GM12801 (cell line): ENCODE results near the gene FBXO46.

ENCODE experiments used
- TF ChIP-seq, protein P1 (sequence below): IDR thresholded peaks from one replicate; pipeline ENCODE4 v1.5.1; 2011; ENCODE audit warnings: control low read depth; ENCODE audit not compliant: insufficient read length; ENCODE audit errors: extremely low read depth

Gene FBXO46

DNA sequence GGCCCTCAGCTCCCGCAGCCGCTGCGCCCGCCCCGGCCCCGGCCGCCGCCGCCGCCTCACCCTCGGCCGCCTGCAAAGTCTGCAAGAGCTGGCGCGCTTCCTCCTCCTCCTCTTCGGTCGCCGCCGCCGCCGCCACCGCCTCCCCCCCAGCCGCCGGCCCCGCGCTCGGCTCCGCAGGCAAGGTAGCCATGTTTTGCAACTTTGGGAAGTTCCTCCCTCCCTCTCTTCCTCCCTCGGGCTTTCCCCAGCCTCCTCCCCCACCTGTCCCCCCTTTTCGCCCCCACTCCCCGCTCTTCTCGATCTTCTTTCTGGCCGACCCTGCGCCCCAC lies 37.9 kb upstream of the FBXO46 start:
- TF ChIP-seq, protein P1, sequence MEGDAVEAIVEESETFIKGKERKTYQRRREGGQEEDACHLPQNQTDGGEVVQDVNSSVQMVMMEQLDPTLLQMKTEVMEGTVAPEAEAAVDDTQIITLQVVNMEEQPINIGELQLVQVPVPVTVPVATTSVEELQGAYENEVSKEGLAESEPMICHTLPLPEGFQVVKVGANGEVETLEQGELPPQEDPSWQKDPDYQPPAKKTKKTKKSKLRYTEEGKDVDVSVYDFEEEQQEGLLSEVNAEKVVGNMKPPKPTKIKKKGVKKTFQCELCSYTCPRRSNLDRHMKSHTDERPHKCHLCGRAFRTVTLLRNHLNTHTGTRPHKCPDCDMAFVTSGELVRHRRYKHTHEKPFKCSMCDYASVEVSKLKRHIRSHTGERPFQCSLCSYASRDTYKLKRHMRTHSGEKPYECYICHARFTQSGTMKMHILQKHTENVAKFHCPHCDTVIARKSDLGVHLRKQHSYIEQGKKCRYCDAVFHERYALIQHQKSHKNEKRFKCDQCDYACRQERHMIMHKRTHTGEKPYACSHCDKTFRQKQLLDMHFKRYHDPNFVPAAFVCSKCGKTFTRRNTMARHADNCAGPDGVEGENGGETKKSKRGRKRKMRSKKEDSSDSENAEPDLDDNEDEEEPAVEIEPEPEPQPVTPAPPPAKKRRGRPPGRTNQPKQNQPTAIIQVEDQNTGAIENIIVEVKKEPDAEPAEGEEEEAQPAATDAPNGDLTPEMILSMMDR = no peak

DNA sequence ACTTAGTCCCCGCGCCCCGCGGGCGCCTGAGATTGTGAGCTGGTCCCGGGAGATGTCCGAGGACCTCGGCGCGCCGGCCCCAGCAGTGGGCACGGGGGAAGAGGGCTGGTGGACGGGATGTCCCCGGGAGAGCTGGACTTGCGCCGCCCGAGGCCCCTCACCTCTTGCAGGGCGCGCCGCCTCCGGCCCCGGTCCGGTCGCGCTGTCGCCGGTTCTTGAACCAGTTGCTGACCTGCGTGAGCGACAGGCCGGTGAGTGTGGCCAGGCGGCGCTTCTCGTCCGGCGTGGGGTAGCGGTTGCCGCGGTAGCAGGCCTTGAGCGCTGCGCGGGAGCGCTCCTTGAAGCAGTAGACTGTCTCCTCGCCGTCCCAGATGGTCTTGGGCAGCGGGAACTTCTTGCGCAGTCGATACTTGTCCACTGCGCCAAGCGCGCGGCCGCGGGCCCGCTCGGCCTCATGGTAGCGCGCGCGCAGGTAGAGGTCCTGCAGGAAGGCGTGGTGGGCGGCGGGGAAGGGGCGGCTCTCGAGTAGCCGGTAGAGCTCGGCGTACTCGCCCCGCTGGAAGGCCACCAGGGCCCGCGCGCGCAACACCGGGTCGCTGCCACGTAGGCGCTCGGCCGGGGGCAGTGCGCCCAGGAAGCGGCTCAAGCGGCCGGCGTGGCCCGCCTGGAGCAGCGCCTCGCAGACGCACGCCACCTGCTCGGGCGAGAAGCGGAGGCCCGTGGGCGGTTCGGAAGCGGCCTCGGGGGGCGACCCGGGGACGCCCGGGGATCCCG lies 37.4 kb upstream of the FBXO46 start:
- TF ChIP-seq, protein P1 = no peak

DNA sequence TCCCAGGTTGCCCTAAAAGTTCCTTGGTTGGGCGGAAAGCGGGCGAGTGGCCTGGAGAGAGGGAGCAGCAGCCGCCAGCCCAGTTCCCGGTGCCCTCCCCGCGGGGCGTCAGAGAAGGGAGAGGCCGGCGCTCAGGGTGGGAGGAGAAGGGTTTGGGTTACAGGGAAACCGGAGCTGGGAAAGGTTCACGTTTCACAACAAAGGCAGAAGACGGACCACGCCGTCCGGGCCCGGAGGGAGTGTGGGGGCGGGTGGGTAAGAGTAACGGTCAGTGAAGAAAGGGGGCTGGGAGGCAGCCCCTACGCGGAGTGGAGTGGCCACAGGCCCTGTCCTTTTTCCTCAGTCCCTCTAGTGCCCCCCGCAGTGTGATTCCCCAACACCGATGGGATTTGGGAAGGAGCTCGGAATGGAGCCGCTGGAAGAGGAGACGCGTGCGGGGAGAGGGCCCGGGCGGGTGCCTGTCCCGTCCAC lies 36.7 kb upstream of the FBXO46 start:
- TF ChIP-seq, protein P1 = no peak

DNA sequence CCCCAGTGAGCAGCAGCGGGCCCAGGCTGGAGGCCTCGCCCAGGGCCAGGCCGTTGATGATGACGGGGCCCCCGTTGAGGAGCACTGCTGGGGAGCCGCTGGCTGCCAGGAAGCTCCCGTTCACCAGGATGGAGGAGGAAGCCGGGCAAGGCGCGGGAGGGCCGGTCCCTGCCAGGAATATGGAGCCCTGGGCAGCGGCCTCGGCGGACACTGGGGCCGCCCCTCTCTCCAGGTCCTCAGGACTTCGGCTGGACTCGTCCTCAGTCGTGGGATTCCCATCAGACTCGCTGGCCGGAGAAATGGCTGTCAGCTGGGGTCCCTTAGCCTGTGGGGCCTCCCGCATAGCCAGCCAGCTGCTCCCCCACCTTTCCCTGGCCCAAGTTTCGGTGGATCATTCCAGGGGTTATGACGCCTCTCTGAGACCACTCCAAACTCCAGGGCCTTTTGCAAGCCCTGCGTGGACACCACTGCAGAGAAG lies 36.2 kb upstream of the FBXO46 start:
- TF ChIP-seq, protein P1 = no peak

DNA sequence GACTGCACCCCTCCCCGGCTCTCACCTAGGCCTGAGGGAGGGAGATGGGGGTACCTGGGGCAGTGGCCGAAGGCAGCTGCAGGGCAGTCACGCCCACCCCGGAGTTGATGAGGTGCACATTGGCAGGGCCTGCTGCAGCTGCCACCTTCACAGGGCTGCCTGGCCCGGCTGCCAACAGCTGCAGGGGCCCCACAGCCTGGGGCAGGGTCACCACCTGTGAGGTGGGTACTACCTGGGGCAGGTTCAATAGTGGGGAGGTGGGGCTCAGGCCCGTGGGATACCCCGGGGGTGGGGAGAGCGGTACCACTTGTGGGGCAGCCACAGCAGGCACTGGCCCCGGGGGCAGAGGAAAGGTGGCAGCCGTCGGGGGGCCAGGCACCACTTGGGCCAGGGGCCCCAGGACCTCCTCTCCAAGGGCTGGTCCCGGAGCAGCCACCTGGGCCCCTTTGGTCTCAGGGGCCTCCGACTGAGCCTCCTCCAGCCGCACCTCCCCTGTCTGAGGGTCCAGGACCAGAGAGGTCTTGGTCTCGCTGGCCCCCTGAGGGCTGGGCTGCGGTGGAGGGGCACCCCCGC lies 35.7 kb upstream of the FBXO46 start:
- TF ChIP-seq, protein P1 = no peak

DNA sequence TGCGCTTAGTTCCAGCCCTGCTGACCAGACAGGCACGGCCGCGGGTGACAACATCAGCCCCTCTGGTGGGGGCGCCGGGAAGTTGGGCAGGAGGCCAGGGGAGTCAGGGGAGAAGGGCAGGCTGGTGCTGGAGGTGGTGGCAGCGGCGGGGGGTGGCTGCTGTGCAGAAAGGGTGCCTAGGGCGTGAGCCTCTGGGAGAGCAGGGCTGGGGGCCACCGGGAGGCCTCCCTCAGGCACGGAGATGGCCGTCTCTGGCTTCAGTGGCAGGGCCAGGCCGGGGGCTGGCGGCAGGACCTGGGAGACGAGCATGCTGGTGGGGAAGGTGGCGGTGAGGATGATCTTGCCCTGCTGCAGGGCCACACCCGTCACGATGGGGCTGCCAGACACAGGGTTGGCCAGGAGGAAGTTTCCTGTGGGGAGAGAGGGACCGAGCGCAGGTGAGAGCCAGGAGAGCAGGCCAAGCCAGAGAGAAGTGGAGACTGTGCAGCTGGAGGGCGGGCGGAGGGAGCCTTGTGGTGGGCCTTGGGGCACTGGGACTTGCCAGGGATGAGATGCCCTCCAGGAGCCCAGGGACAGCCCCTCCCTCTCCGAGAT lies 35.1 kb upstream of the FBXO46 start:
- TF ChIP-seq, protein P1 = no peak

DNA sequence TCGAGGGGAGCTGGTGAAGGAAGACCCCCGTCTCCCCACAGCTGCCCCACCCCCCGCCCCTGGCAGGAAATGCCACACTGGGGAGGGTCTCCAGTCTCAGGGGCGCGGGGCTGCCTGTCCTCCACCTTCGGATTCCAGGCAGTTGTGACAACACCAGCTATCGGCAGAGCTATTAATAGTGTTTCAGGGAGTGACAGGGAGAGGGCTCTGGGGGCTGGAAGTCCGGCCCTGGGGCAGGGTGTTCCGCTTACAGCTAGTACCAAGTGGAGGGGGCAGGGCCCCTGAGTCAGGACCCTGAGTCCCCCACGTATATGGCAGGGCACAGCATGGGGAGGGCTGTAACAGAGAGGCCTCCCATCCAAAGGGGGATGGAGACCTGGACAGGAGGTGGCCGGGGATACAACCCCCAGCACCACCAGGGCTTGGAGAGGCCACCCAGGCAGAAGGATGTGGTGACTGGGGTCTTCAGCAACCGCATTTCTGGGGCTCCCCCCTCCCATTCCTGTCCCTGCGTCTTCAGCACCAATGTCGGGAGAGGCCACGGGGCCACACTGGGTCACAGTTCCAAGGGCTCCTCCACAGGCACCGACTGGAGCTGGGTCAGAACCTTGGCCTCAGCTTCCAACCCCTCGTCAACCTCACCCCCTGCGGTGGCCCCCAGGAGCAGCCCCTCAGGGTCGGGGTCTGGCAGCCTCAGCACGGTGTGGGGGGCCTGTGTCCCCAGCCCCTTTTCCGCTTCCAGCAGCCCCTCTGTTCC lies 34.4 kb upstream of the FBXO46 start:
- TF ChIP-seq, protein P1 = no peak
